Loucy (cell line): ENCODE results near the gene RER1.

Source experiments
- EZH2phosphoT487 ChIP-seq: fragments of 200-600 bp; IDR thresholded peaks from 2 replicates; pipeline ENCODE4 v1.6.1; 2018; ENCODE audit warnings: antibody characterized with exemption, mild to moderate bottlenecking, moderate library complexity, borderline replicate concordance
- TF ChIP-seq, protein P1 (sequence below): fragments of 200-600 bp; sonication (generic); conservative IDR thresholded peaks from 2 replicates; pipeline ENCODE4 v1.5.1; 2014; ENCODE audit warnings: mild to moderate bottlenecking, antibody characterized with exemption, low read length

DNA sequence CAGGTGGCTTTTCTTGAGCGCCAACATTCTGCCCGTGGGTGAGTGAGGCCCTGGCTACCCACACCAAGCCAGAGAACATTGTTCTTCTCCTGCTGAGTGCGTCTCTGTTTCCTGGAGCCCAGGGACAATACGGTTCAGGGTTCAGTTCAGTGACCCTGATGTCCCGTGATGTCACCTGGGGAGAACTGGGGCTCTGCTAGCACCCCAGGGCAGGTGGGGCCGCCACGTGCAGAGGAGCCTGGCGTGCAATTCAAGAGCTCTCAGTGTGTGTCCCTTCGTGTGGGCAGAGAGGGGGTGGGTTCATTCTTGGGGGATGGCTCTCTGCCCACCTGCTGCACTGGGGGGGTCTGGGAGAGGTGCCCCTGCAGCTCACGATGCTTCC is 38.9 kb downstream of the RER1 start:
- TF ChIP-seq, protein P1, sequence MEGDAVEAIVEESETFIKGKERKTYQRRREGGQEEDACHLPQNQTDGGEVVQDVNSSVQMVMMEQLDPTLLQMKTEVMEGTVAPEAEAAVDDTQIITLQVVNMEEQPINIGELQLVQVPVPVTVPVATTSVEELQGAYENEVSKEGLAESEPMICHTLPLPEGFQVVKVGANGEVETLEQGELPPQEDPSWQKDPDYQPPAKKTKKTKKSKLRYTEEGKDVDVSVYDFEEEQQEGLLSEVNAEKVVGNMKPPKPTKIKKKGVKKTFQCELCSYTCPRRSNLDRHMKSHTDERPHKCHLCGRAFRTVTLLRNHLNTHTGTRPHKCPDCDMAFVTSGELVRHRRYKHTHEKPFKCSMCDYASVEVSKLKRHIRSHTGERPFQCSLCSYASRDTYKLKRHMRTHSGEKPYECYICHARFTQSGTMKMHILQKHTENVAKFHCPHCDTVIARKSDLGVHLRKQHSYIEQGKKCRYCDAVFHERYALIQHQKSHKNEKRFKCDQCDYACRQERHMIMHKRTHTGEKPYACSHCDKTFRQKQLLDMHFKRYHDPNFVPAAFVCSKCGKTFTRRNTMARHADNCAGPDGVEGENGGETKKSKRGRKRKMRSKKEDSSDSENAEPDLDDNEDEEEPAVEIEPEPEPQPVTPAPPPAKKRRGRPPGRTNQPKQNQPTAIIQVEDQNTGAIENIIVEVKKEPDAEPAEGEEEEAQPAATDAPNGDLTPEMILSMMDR = no peak
- no peak for TF ChIP-seq EZH2phosphoT487
